CD4-positive, alpha-beta T cell (primary cell): ENCODE data around the gene FUT8. TPM values are rescaled to one million over a fixed set of nuclear protein-coding genes. Genes with fewer than 3 reads are reported as not detected.

ENCODE experiments used
- ATAC-seq: fragments of 200-7000 bp; cut with Tn5 transposase; one replicate; pipeline ENCODE4 v1.10.0; 2022; ENCODE audit warnings: mild to moderate bottlenecking; ENCODE audit not compliant: poor library complexity
- CTCF ChIA-PET: fragments of 350-600 bp; sonication (Branson Sonifier 250); formaldehyde crosslinking; loops from one replicate; lab custom pipeline; 2021; ENCODE audit warnings: antibody characterized with exemption, inconsistent platforms; lab: Charles Lee
- POLR2A ChIA-PET: fragments of 350-600 bp; sonication (Branson Sonifier 250); formaldehyde crosslinking; loops from one replicate; lab custom pipeline; 2021; ENCODE audit warnings: antibody characterized with exemption, inconsistent platforms; lab: Charles Lee
- DNase-seq, 14 experiments: peaks; one replicate each; pipeline ENCODE4 v3.0.0-alpha.2; 2013 to 2020; ENCODE audit warnings: mixed read lengths in 2 of 14
- H3K27ac ChIP-seq, 2 donors: one replicate each; pipeline versions ENCODE4 v1.5.1 to v1.7.0; 2013; ENCODE audit warnings: low read length in 2 of 2, low read depth in 1 of 2, mild to moderate bottlenecking in 1 of 2
- H3K27me3 ChIP-seq, 2 experiments: 1 replicate in 1 of 2; 2 replicates in 1 of 2; pipeline versions ENCODE4 v1.6.1 to v1.7.0; 2013; ENCODE audit warnings: low read length in 2 of 2, control low read depth in 1 of 2, mild to moderate bottlenecking in 1 of 2, moderate library complexity in 1 of 2; ENCODE audit not compliant: insufficient read depth in 2 of 2, control insufficient read depth in 1 of 2
- H3K36me3 ChIP-seq: one replicate; pipeline ENCODE4 v1.6.1; 2013; ENCODE audit warnings: low read length, control low read depth; ENCODE audit not compliant: insufficient read depth
- H3K4me1 ChIP-seq: one replicate; pipeline ENCODE4 v1.6.1; 2013; ENCODE audit warnings: low read length, control low read depth; ENCODE audit not compliant: insufficient read depth
- H3K4me3 ChIP-seq: one replicate; pipeline ENCODE4 v1.5.1; 2013; ENCODE audit warnings: mild to moderate bottlenecking, low read length, moderate library complexity
- H3K9me3 ChIP-seq, 2 experiments: 1 replicate in 1 of 2; 2 replicates in 1 of 2; pipeline versions ENCODE4 v1.6.1 to v1.7.0; 2013; ENCODE audit warnings: low read length in 2 of 2, mild to moderate bottlenecking in 2 of 2, control low read depth in 1 of 2, moderate library complexity in 1 of 2; ENCODE audit not compliant: control insufficient read depth in 1 of 2, insufficient read depth in 1 of 2
- H3K27ac Mint-ChIP-seq: one replicate; pipeline ENCODE4 v1.8.0; 2020; ENCODE audit warnings: mixed read lengths
- H3K27me3 Mint-ChIP-seq: one replicate; pipeline ENCODE4 v1.8.0; 2021; ENCODE audit warnings: mixed read lengths
- H3K36me3 Mint-ChIP-seq: one replicate; pipeline ENCODE4 v1.8.0; 2021; ENCODE audit warnings: low read depth, mixed read lengths
- H3K4me1 Mint-ChIP-seq: one replicate; pipeline ENCODE4 v1.8.0; 2021; ENCODE audit warnings: low read depth, mixed read lengths
- H3K4me3 Mint-ChIP-seq: one replicate; pipeline ENCODE4 v1.8.0; 2020; ENCODE audit warnings: mild to moderate bottlenecking, mixed read lengths
- H3K9me3 Mint-ChIP-seq: one replicate; pipeline ENCODE4 v1.8.0; 2020; ENCODE audit warnings: mixed read lengths
- intact Hi-C, 2 experiments: fragments of 100-400 bp; cut with DNase I in 1 of 2; cut with micrococcal nuclease in 1 of 2; formaldehyde crosslinking; loops; one replicate each; pipeline versions ENCODE4 v1.15.1 to v1.9.0; 2023 to 2025; cut with DNase I, micrococcal nuclease
- total RNA-seq, 174 experiments: library from RNA in 2 of 174; stranded (reverse) in 2 of 174; gene quantifications; one replicate each; pipeline ENCODE4 v1.2.3 and lab custom pipeline; 2021 to 2026
- TF ChIP-seq, protein P1 (sequence below): fragments of 200-600 bp; IDR thresholded peaks from one replicate; pipeline ENCODE4 v1.8.0; 2022; ENCODE audit warnings: antibody characterized with exemption, mild to moderate bottlenecking

Gene FUT8
- total RNA-seq, 2 experiments from 2014 or later = 31.3 to 39.1 TPM

GRCh38 chr14:65506801-65507200 is 94.3 kb downstream of the FUT8 start:
- Histone ChIP-seq H3K4me3 (no peak overlapping the region), H3K27me3 (no peaks in the 10 kb centered on the region), H3K27ac (no peak overlapping the region), H3K4me1 (no peaks in the 10 kb centered on the region), H3K36me3 (no peaks in the 10 kb centered on the region), H3K9me3 (peaks cover 0 to 12% of the 10 kb centered on the region in 2 experiments)
- Mint-ChIP-seq H3K9me3 (peaks cover 10% of the 10 kb centered on the region), H3K27me3 (no peaks in the 10 kb centered on the region), H3K27ac (no peak overlapping the region), H3K4me1 (peaks cover 56% of the 10 kb centered on the region), H3K4me3 (no peak overlapping the region), H3K36me3 (peaks cover 53% of the 10 kb centered on the region)
- intact Hi-C loops = no loop called here
- TF ChIP-seq, protein P1, sequence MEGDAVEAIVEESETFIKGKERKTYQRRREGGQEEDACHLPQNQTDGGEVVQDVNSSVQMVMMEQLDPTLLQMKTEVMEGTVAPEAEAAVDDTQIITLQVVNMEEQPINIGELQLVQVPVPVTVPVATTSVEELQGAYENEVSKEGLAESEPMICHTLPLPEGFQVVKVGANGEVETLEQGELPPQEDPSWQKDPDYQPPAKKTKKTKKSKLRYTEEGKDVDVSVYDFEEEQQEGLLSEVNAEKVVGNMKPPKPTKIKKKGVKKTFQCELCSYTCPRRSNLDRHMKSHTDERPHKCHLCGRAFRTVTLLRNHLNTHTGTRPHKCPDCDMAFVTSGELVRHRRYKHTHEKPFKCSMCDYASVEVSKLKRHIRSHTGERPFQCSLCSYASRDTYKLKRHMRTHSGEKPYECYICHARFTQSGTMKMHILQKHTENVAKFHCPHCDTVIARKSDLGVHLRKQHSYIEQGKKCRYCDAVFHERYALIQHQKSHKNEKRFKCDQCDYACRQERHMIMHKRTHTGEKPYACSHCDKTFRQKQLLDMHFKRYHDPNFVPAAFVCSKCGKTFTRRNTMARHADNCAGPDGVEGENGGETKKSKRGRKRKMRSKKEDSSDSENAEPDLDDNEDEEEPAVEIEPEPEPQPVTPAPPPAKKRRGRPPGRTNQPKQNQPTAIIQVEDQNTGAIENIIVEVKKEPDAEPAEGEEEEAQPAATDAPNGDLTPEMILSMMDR = no peak
- DNase-seq (no peak), ATAC-seq (no peak)
- CTCF ChIA-PET = no interaction called here
- POLR2A ChIA-PET = no interaction called here

DNA sequence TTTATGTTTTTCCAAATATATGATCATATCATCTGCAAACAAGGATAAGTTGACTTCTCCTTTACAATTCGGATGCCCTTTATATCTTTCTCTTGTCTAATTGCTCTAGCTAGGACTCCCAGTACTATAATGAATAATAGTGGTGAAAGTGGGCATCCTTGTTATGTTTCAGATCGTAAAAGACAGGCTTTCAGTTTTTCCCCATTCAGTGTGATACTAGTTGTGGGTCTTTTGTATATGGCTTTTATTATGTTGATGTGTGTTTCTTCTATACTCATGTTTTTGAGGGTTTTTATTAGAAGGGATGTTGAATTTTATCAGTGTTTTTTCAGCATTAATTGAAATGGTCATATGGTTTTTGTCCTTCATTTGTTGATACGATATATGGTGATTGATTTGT is 97.3 kb downstream of the FUT8 start:
- H3K27ac Mint-ChIP-seq = no peak overlapping the region
- CTCF ChIA-PET = no interaction called here
- DNase-seq (no peak), ATAC-seq (no peak)
- no peak overlapping the region for H3K27ac ChIP-seq
- no peaks in the 10 kb centered on the region for H3K27me3 Mint-ChIP-seq
- peaks cover 64% of the 10 kb centered on the region for H3K4me1 Mint-ChIP-seq
- H3K36me3 ChIP-seq = no peaks in the 10 kb centered on the region
- H3K4me1 ChIP-seq = no peaks in the 10 kb centered on the region
- no peak overlapping the region for H3K4me3 Mint-ChIP-seq
- TF ChIP-seq, protein P1 = no peak
- peaks cover 10% of the 10 kb centered on the region for H3K9me3 Mint-ChIP-seq
- POLR2A ChIA-PET = no interaction called here
- H3K27me3 ChIP-seq = no peaks in the 10 kb centered on the region
- peaks cover 0 to 12% of the 10 kb centered on the region in 2 experiments for H3K9me3 ChIP-seq
- H3K36me3 Mint-ChIP-seq = peaks cover 50% of the 10 kb centered on the region
- intact Hi-C loops = no loop called here
- H3K4me3 ChIP-seq = no peak overlapping the region

DNA sequence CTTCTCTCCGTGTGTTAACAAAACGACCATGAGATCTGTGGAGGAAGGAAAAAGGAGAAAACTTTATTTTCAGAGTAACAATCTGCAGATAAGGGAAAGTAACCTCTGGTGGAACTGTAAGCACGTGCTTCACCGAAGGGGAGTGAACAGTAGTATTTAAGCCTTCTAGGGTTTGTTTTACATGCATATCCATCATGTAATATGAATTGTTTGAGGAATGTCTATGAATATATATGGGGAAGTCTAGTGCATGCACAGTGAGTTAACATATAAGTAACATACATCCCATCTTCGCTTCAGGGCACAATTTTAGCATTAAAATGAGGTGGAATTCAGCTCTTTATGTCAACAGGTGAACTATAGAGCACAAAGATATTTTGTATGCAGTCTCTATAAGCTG is 101.1 kb downstream of the FUT8 start:
- Histone ChIP-seq H3K4me3 (no peak overlapping the region), H3K9me3 (peaks cover 0 to under 1% of the 10 kb centered on the region in 2 experiments), H3K27ac (no peak overlapping the region), H3K4me1 (no peaks in the 10 kb centered on the region), H3K27me3 (no peaks in the 10 kb centered on the region), H3K36me3 (no peaks in the 10 kb centered on the region)
- ChIA-PET CTCF (no interaction called here), POLR2A (no interaction called here)
- Mint-ChIP-seq H3K9me3 (peaks cover 3% of the 10 kb centered on the region), H3K4me1 (peaks cover 83% of the 10 kb centered on the region), H3K36me3 (peaks cover 34% of the 10 kb centered on the region), H3K27me3 (no peaks in the 10 kb centered on the region), H3K4me3 (no peak overlapping the region), H3K27ac (no peak overlapping the region)
- TF ChIP-seq, protein P1 = no peak
- ATAC-seq (no peak), DNase-seq (no peak)
- intact Hi-C loops = no loop called here
